Memory B cell (primary cell): ENCODE data around the gene KLHL36.

Experiments
- ATAC-seq: fragments of 150-1000 bp; cut with Tn5 transposase; 2 replicates; pipeline ENCODE4 v1.10.0; 2021; ENCODE audit warnings: low read depth, mild to moderate bottlenecking, moderate library complexity
- DNase-seq, 2 donors: peaks; one replicate each; pipeline ENCODE4 v3.0.0; 2022; ENCODE audit warnings: low spot score in 2 of 2
- H3K27ac Mint-ChIP-seq: one replicate; pipeline ENCODE4 v1.8.0; 2022; ENCODE audit warnings: mild to moderate bottlenecking, moderate library complexity, mixed read lengths
- H3K27me3 Mint-ChIP-seq: one replicate; pipeline ENCODE4 v1.8.0; 2022; ENCODE audit warnings: mixed read lengths
- H3K36me3 Mint-ChIP-seq: one replicate; pipeline ENCODE4 v1.8.0; 2022; ENCODE audit warnings: mild to moderate bottlenecking, mixed read lengths
- H3K4me1 Mint-ChIP-seq: one replicate; pipeline ENCODE4 v1.8.0; 2022; ENCODE audit warnings: mixed read lengths
- H3K4me3 Mint-ChIP-seq: one replicate; pipeline ENCODE4 v1.8.0; 2022; ENCODE audit warnings: mild to moderate bottlenecking, moderate library complexity, mixed read lengths
- H3K9me3 Mint-ChIP-seq: one replicate; pipeline ENCODE4 v1.8.0; 2022; ENCODE audit warnings: mixed read lengths

KLHL36 gene

GRCh38 chr16:84662471-84662870 lies 14.2 kb downstream of the KLHL36 start:
- H3K4me3 Mint-ChIP-seq: no peak overlapping the region
- H3K27ac Mint-ChIP-seq: no peak overlapping the region
- H3K27me3 Mint-ChIP-seq: no peaks in the 10 kb centered on the region
- H3K36me3 Mint-ChIP-seq: peaks cover 28% of the 10 kb centered on the region
- no peaks in the 10 kb centered on the region for H3K9me3 Mint-ChIP-seq
- DNase-seq (no peak), ATAC-seq (no peak)
- peaks cover 31% of the 10 kb centered on the region for H3K4me1 Mint-ChIP-seq

- DNase-seq (peak in 1 of 2 donors; percentile 18), ATAC-seq (peak; percentile 99)
- Mint-ChIP-seq H3K36me3 (peaks cover 23% of the 10 kb centered on the region), H3K4me1 (peaks cover 28% of the 10 kb centered on the region), H3K4me3 (peak overlapping the region; percentile 68), H3K9me3 (no peaks in the 10 kb centered on the region), H3K27me3 (no peaks in the 10 kb centered on the region), H3K27ac (peak overlapping the region; percentile 64)
Measured at GRCh38 chr16:84663433-84664101, 15.3 kb downstream of the KLHL36 start.

- Mint-ChIP-seq H3K36me3 (peaks cover 21% of the 10 kb centered on the region), H3K4me3 (no peak overlapping the region), H3K27me3 (no peaks in the 10 kb centered on the region), H3K27ac (no peak overlapping the region), H3K9me3 (no peaks in the 10 kb centered on the region), H3K4me1 (peaks cover 28% of the 10 kb centered on the region)
- ATAC-seq (no peak), DNase-seq (no peak)
Measured at GRCh38 chr16:84665359-84665758, 17.0 kb downstream of the KLHL36 start.

- H3K36me3 Mint-ChIP-seq: peaks cover 19% of the 10 kb centered on the region
Measured at GRCh38 chr16:84665843-84666242, 17.5 kb downstream of the KLHL36 start.

GRCh38 chr16:84667600-84668309 lies 19.4 kb downstream of the KLHL36 start:
- Mint-ChIP-seq H3K27ac (no peak overlapping the region), H3K27me3 (no peaks in the 10 kb centered on the region), H3K9me3 (no peaks in the 10 kb centered on the region), H3K4me1 (peaks cover 24% of the 10 kb centered on the region), H3K4me3 (no peak overlapping the region), H3K36me3 (peaks cover 5% of the 10 kb centered on the region)
- DNase-seq: no peak
- ATAC-seq: no peak

More at GRCh38 chr16:84665843-84666242, 17.5 kb downstream of the KLHL36 start:
- no peak overlapping the region for H3K4me3 Mint-ChIP-seq
- ATAC-seq (no peak), DNase-seq (no peak)
- H3K27me3 Mint-ChIP-seq: no peaks in the 10 kb centered on the region
- H3K4me1 Mint-ChIP-seq: peaks cover 28% of the 10 kb centered on the region
- no peak overlapping the region for H3K27ac Mint-ChIP-seq
- no peaks in the 10 kb centered on the region for H3K9me3 Mint-ChIP-seq

GRCh38 chr16:84670063-84670462 lies 21.8 kb downstream of the KLHL36 start:
- H3K9me3 Mint-ChIP-seq: no peaks in the 10 kb centered on the region
- no peaks in the 10 kb centered on the region for H3K27me3 Mint-ChIP-seq
- H3K27ac Mint-ChIP-seq: no peak overlapping the region
- H3K36me3 Mint-ChIP-seq: peaks cover 5% of the 10 kb centered on the region
- H3K4me3 Mint-ChIP-seq: no peak overlapping the region
- DNase-seq: no peak
- H3K4me1 Mint-ChIP-seq: peaks cover 7% of the 10 kb centered on the region
- no peak for ATAC-seq

GRCh38 chr16:84672276-84673202 lies 24.2 kb downstream of the KLHL36 start:
- H3K4me1 Mint-ChIP-seq: peaks cover 7% of the 10 kb centered on the region
- no peak overlapping the region for H3K27ac Mint-ChIP-seq
- H3K4me3 Mint-ChIP-seq: no peak overlapping the region
- H3K27me3 Mint-ChIP-seq: no peaks in the 10 kb centered on the region
- ATAC-seq (peak; percentile 97), DNase-seq (peak; percentile 82 to 84)
- no peaks in the 10 kb centered on the region for H3K9me3 Mint-ChIP-seq
- peaks cover 5% of the 10 kb centered on the region for H3K36me3 Mint-ChIP-seq

- Mint-ChIP-seq H3K4me3 (no peak overlapping the region), H3K36me3 (peaks cover 5% of the 10 kb centered on the region), H3K27me3 (peaks cover 2% of the 10 kb centered on the region), H3K4me1 (peaks cover 7% of the 10 kb centered on the region), H3K9me3 (no peaks in the 10 kb centered on the region), H3K27ac (no peak overlapping the region)
- DNase-seq: no peak
- no peak for ATAC-seq
Measured at GRCh38 chr16:84673203-84673535, 24.9 kb downstream of the KLHL36 start.

- DNase-seq (no peak), ATAC-seq (peak; percentile 34)
- no peak overlapping the region for H3K4me3 Mint-ChIP-seq
- H3K9me3 Mint-ChIP-seq: no peaks in the 10 kb centered on the region
- H3K27me3 Mint-ChIP-seq: peaks cover 2% of the 10 kb centered on the region
- H3K27ac Mint-ChIP-seq: no peak overlapping the region
- peaks cover 7% of the 10 kb centered on the region for H3K4me1 Mint-ChIP-seq
- H3K36me3 Mint-ChIP-seq: peaks cover 3% of the 10 kb centered on the region
Measured at GRCh38 chr16:84673561-84673960, 25.2 kb downstream of the KLHL36 start.

- H3K27ac Mint-ChIP-seq: no peak overlapping the region
- H3K27me3 Mint-ChIP-seq: peaks cover 6% of the 10 kb centered on the region
- DNase-seq: no peak
- H3K36me3 Mint-ChIP-seq: no peaks in the 10 kb centered on the region
- no peaks in the 10 kb centered on the region for H3K9me3 Mint-ChIP-seq
- peaks cover 7% of the 10 kb centered on the region for H3K4me1 Mint-ChIP-seq
- H3K4me3 Mint-ChIP-seq: no peak overlapping the region
- ATAC-seq: no peak
Measured at GRCh38 chr16:84675423-84675822, 27.1 kb downstream of the KLHL36 start.

- no peak for ATAC-seq
- no peak overlapping the region for H3K27ac Mint-ChIP-seq
- H3K4me1 Mint-ChIP-seq: peaks cover 7% of the 10 kb centered on the region
- H3K4me3 Mint-ChIP-seq: no peak overlapping the region
- H3K27me3 Mint-ChIP-seq: peaks cover 6% of the 10 kb centered on the region
- no peak for DNase-seq
- no peaks in the 10 kb centered on the region for H3K36me3 Mint-ChIP-seq
- no peaks in the 10 kb centered on the region for H3K9me3 Mint-ChIP-seq
Measured at GRCh38 chr16:84675884-84676283, 27.6 kb downstream of the KLHL36 start.

GRCh38 chr16:84677017-84677803 lies 28.9 kb downstream of the KLHL36 start:
- Mint-ChIP-seq H3K9me3 (no peaks in the 10 kb centered on the region), H3K36me3 (no peaks in the 10 kb centered on the region), H3K4me3 (no peak overlapping the region), H3K4me1 (peaks cover 3% of the 10 kb centered on the region), H3K27me3 (peaks cover 6% of the 10 kb centered on the region), H3K27ac (no peak overlapping the region)
- ATAC-seq (no peak), DNase-seq (no peak)

- DNase-seq (no peak), ATAC-seq (no peak)
- H3K27me3 Mint-ChIP-seq: peaks cover 6% of the 10 kb centered on the region
- no peaks in the 10 kb centered on the region for H3K36me3 Mint-ChIP-seq
- peaks cover 2% of the 10 kb centered on the region for H3K4me1 Mint-ChIP-seq
- H3K4me3 Mint-ChIP-seq: no peak overlapping the region
- H3K27ac Mint-ChIP-seq: no peak overlapping the region
- no peaks in the 10 kb centered on the region for H3K9me3 Mint-ChIP-seq
Measured at GRCh38 chr16:84677849-84678248, 29.5 kb downstream of the KLHL36 start.
